Adrenal gland (tissue), 12 donors: Measurements from ENCODE around the gene LHFPL2. TPM values are rescaled to one million over a fixed set of nuclear protein-coding genes. Genes with fewer than 3 reads are reported as not detected.
A peak's percentile ranks its signal among the peaks of the same experiment; 100 is the strongest.
"Not testable (repeated sequence)": the region's sequence is repeated elsewhere in the genome, so short reads cannot be mapped to it uniquely, and the experiment has no call there.

Experiments
- DNase-seq, 7 donors: peaks; one replicate each; pipeline ENCODE4 v3.0.0-alpha.2; 2019 to 2020
- H3K27ac ChIP-seq, 5 donors: fragments of 200-600 bp; sonication (generic) in 4 of 5; 1 replicate in 3 of 5; 2 replicates in 2 of 5; pipeline versions ENCODE4 v1.5.1 to v1.8.0; 2016 to 2020; ENCODE audit warnings: mild to moderate bottlenecking in 1 of 5
- H3K27me3 ChIP-seq: fragments of 200-600 bp; 2 replicates; pipeline ENCODE4 v1.8.0; 2021
- H3K36me3 ChIP-seq, 2 donors: fragments of 200-600 bp; replicated peaks in 1 of 2; 1 replicate in 1 of 2; 2 replicates in 1 of 2; pipeline versions ENCODE4 v1.5.1 to v1.8.0; 2018 to 2022
- H3K4me1 ChIP-seq, 2 donors: fragments of 200-600 bp; replicated peaks in 1 of 2; 1 replicate in 1 of 2; 2 replicates in 1 of 2; pipeline versions ENCODE4 v1.5.1 to v1.8.0; 2018 to 2021
- H3K4me3 ChIP-seq, 4 donors: fragments of 200-600 bp; sonication (generic) in 3 of 4; one replicate each; pipeline ENCODE4 v1.5.1; 2016 to 2018
- H3K9me3 ChIP-seq, 3 donors: fragments of 200-600 bp; sonication (generic) in 1 of 3; replicated peaks in 1 of 3; 1 replicate in 2 of 3; 2 replicates in 1 of 3; pipeline versions ENCODE4 v1.5.1 to v1.8.0; 2016 to 2021
- CTCF ChIP-seq, 6 experiments: fragments of 450-650 bp in 4 of 6; fragments of 200-600 bp in 2 of 6; sonication (generic) in 1 of 6; IDR thresholded peaks; 1 replicate in 5 of 6; 2 replicates in 1 of 6; pipeline versions ENCODE4 v1.5.1 to v1.8.0; 2016 to 2021; ENCODE audit warnings: antibody characterized with exemption in 6 of 6, mild to moderate bottlenecking in 2 of 6, moderate library complexity in 1 of 6
- POLR2A ChIP-seq, 2 donors: fragments of 450-650 bp; IDR thresholded peaks; one replicate each; pipeline ENCODE4 v1.6.1; 2017; ENCODE audit warnings: antibody characterized with exemption in 2 of 2, mild to moderate bottlenecking in 2 of 2, moderate library complexity in 1 of 2
- WGBS, 4 donors: extraction: QIAGEN DNeasy Blood & Tissue Kit in 2 of 4; methylation state at CpG; one replicate each; pipeline versions ENCODE4 v1.1.5 to v1.1.7; 2013 to 2017; 5-methylcytosine and 5-hydroxymethylcytosine counted together
- intact Hi-C, 2 donors: fragments of 100-400 bp; cut with DNase I; formaldehyde crosslinking; loops; one replicate each; pipeline versions ENCODE4 v1.14.1 to v1.15.0; 2022 to 2023
- polyA plus RNA-seq, 3 donors: library from polyadenylated mRNA; stranded (reverse); fragments of 200-250 nt in 2 of 3; fragments of 350-450 nt in 1 of 3; fragmentation: Illumina TruSeq in 1 of 3; extraction: RNeasy Lipid Tissue Mini Kit (QIAGEN cat#74804) in 1 of 3; gene quantifications; one replicate each; pipeline ENCODE4 v1.2.3, GENCODE V29; 2013 to 2014
- total RNA-seq, 9 donors: library from RNA; depleted of rRNA in 4 of 9; stranded (reverse); fragments of >200 nt in 4 of 9; fragments of 120-200 nt in 1 of 9; fragmentation: NEBNext Ultra II Directional in 1 of 9; extraction: Animal tissue kit (Norgen Biotek cat#: 25700) in 1 of 9; gene quantifications; one replicate each; pipeline versions ENCODE4 v1.1.0 to v1.2.4, GENCODE V29; 2013 to 2023
- donor health status: healthy with polysubstance abuse.
- donor health status: Bipolar disorder and iron deficiency.
- donor health status: DM: yes; HTN: yes; CAD: no.
- donor health status: DM: no; HTN: no; CAD: no.
- donor health status: DM: no; HTN: no; CAD: no.
- donor health status: DM: yes; HTN: yes; CAD: no.

Gene LHFPL2
- total and polyA plus RNA-seq, 12 donors, result 8.0 to 68.4 (median 44.9) TPM

- Histone ChIP-seq H3K36me3 (no peaks in the 10 kb centered on the region), H3K27me3 (no peaks in the 10 kb centered on the region), H3K9me3 (no peaks in the 10 kb centered on the region), H3K4me1 (peaks cover 13 to 25% of the 10 kb centered on the region in 2 donors), H3K4me3 (no peak overlapping the region), H3K27ac (peak overlapping the region in 4 of 5 donors; percentile 6 to 64 (median 44))
- intact Hi-C loops, result no loop called here
- TF ChIP-seq POLR2A (IDR thresholded peaks at IDR 0.05) (no peak), CTCF (IDR thresholded peaks at IDR 0.05) (no peak)
- WGBS, 4 donors, result 8 to 17% (median 12%) methylated on average over 2 of the region's 2 CpGs
- peak in 6 of 7 donors; percentile 34 to 65 (median 52) for DNase-seq
Observed at GRCh38 chr5:78624011-78624541, 24.5 kb downstream of the LHFPL2 start.

GRCh38 chr5:78622302-78622971, 26.1 kb downstream of the LHFPL2 start:
- intact Hi-C loops, result no loop called here
- H3K36me3 ChIP-seq, result no peaks in the 10 kb centered on the region
- DNase-seq, result no peak
- WGBS, 4 donors, result 96 to 100% (median 97%) methylated on average over 3 of the region's 3 CpGs
- H3K4me3 ChIP-seq, result no peak overlapping the region
- no peaks in the 10 kb centered on the region for H3K27me3 ChIP-seq
- no peaks in the 10 kb centered on the region for H3K9me3 ChIP-seq
- TF ChIP-seq POLR2A (IDR thresholded peaks at IDR 0.05) (no peak), CTCF (IDR thresholded peaks at IDR 0.05) (no peak)
- peaks cover 13 to 21% of the 10 kb centered on the region in 2 donors for H3K4me1 ChIP-seq
- H3K27ac ChIP-seq, result no peak overlapping the region

- WGBS, 4 donors, result 52 to 54% (median 53%) methylated on average over 3 of the region's 3 CpGs
- TF ChIP-seq CTCF (IDR thresholded peaks at IDR 0.05), result no peak
- TF ChIP-seq POLR2A (IDR thresholded peaks at IDR 0.05), result no peak
- intact Hi-C loops, result no loop called here
- Histone ChIP-seq H3K9me3 (no peaks in the 10 kb centered on the region), H3K4me1 (peaks cover 13 to 19% of the 10 kb centered on the region in 2 donors), H3K36me3 (no peaks in the 10 kb centered on the region), H3K4me3 (no peak overlapping the region), H3K27me3 (no peaks in the 10 kb centered on the region), H3K27ac (no peak overlapping the region)
- DNase-seq, result no peak
Observed at GRCh38 chr5:78621291-78621738, 27.3 kb downstream of the LHFPL2 start.

- 94 to 100% (median 98%) methylated on average over 4 of the region's 4 CpGs for WGBS, 4 donors
Observed at GRCh38 chr5:78620119-78620518, 28.5 kb downstream of the LHFPL2 start.

More at GRCh38 chr5:78620119-78620518, 28.5 kb downstream of the LHFPL2 start:
- H3K27me3 ChIP-seq, H3K9me3 ChIP-seq, DNase-seq, intact Hi-C loops, H3K36me3 ChIP-seq, H3K4me3 ChIP-seq, H3K27ac ChIP-seq: not testable (repeated sequence)
- H3K4me1 ChIP-seq, result peaks cover 13 to 19% of the 10 kb centered on the region in 2 donors
